Loucy (cell line): Measurements from ENCODE around the gene AKAP6.

Experiments
- H2AFZ ChIP-seq: fragments of 200-600 bp; sonication (generic); 2 replicates; pipeline ENCODE4 v1.6.0; 2016; ENCODE audit warnings: antibody characterized with exemption, mild to moderate bottlenecking, low read length, moderate library complexity
- H3F3A ChIP-seq: fragments of 200-600 bp; 2 replicates; pipeline ENCODE4 v1.6.0; 2016; ENCODE audit warnings: antibody characterized with exemption, low read depth, mild to moderate bottlenecking
- H3K27me3 ChIP-seq: fragments of 200-600 bp; sonication (generic); 2 replicates; pipeline ENCODE4 v1.6.1; 2014; ENCODE audit warnings: low read length, mild to moderate bottlenecking; ENCODE audit not compliant: insufficient read depth, poor library complexity, severe bottlenecking
- H3K36me3 ChIP-seq: fragments of 200-600 bp; sonication (generic); 2 replicates; pipeline ENCODE4 v1.6.1; 2016; ENCODE audit warnings: low read length; ENCODE audit not compliant: insufficient read depth
- H3K4me1 ChIP-seq: fragments of 200-600 bp; sonication (generic); 2 replicates; pipeline ENCODE4 v1.5.1; 2014; ENCODE audit warnings: low read length, mild to moderate bottlenecking; ENCODE audit not compliant: insufficient read depth, poor library complexity, severe bottlenecking
- H3K4me2 ChIP-seq: fragments of 200-600 bp; sonication (generic); 2 replicates; pipeline ENCODE4 v1.6.0; 2014; ENCODE audit warnings: antibody characterized with exemption, low read length, low read depth, mild to moderate bottlenecking; ENCODE audit not compliant: poor library complexity, severe bottlenecking
- H3K4me3 ChIP-seq: fragments of 200-600 bp; sonication (generic); 2 replicates; pipeline ENCODE4 v1.5.1; 2014; ENCODE audit warnings: low read length, mild to moderate bottlenecking, mixed read lengths; ENCODE audit not compliant: poor library complexity, severe bottlenecking
- H3K79me2 ChIP-seq: fragments of 200-600 bp; sonication (generic); 2 replicates; pipeline ENCODE4 v1.6.1; 2014; ENCODE audit warnings: low read length; ENCODE audit not compliant: insufficient read depth
- H3K9ac ChIP-seq: fragments of 200-600 bp; sonication (generic); 2 replicates; pipeline ENCODE4 v1.6.0; 2014; ENCODE audit warnings: mild to moderate bottlenecking, low read depth, low read length, moderate library complexity; ENCODE audit not compliant: poor library complexity, severe bottlenecking
- H3K9me2 ChIP-seq: fragments of 200-600 bp; sonication (generic); replicated peaks from 2 replicates; pipeline ENCODE4 v1.6.1; 2016; ENCODE audit warnings: low read depth, low read length, mixed read lengths
- H3K9me3 ChIP-seq: fragments of 200-600 bp; sonication (generic); 2 replicates; pipeline ENCODE4 v1.6.1; 2014; ENCODE audit warnings: mild to moderate bottlenecking, antibody characterized with exemption, low read length, low read depth; ENCODE audit not compliant: insufficient read depth
- H4K20me1 ChIP-seq: fragments of 200-600 bp; sonication (generic); 2 replicates; pipeline ENCODE4 v1.6.0; 2014; ENCODE audit warnings: antibody characterized with exemption, low read length, mild to moderate bottlenecking; ENCODE audit not compliant: insufficient read depth, poor library complexity, severe bottlenecking
- CTCF ChIP-seq: fragments of 200-600 bp; sonication (generic); conservative IDR thresholded peaks from 2 replicates; pipeline ENCODE4 v1.5.1; 2014; ENCODE audit warnings: mild to moderate bottlenecking, antibody characterized with exemption, low read length
- EZH2phosphoT487 ChIP-seq: fragments of 200-600 bp; IDR thresholded peaks from 2 replicates; pipeline ENCODE4 v1.6.1; 2018; ENCODE audit warnings: antibody characterized with exemption, mild to moderate bottlenecking, moderate library complexity, borderline replicate concordance

AKAP6 gene

GRCh38 chr14:32625211-32625610 is 296.1 kb downstream of the AKAP6 start:
- Histone ChIP-seq H3K9ac (no peak overlapping the region), H3K27me3 (no peaks in the 10 kb centered on the region), H2AFZ (no peak overlapping the region), H3K9me2 (no peaks in the 10 kb centered on the region), H3K4me2 (no peak overlapping the region), H3K4me1 (no peaks in the 10 kb centered on the region), H4K20me1 (no peaks in the 10 kb centered on the region), H3F3A (no peaks in the 10 kb centered on the region), H3K79me2 (no peaks in the 10 kb centered on the region), H3K36me3 (no peaks in the 10 kb centered on the region), H3K9me3 (no peaks in the 10 kb centered on the region), H3K4me3 (no peak overlapping the region)
- TF ChIP-seq CTCF: no peak
- no peak for TF ChIP-seq EZH2phosphoT487

DNA sequence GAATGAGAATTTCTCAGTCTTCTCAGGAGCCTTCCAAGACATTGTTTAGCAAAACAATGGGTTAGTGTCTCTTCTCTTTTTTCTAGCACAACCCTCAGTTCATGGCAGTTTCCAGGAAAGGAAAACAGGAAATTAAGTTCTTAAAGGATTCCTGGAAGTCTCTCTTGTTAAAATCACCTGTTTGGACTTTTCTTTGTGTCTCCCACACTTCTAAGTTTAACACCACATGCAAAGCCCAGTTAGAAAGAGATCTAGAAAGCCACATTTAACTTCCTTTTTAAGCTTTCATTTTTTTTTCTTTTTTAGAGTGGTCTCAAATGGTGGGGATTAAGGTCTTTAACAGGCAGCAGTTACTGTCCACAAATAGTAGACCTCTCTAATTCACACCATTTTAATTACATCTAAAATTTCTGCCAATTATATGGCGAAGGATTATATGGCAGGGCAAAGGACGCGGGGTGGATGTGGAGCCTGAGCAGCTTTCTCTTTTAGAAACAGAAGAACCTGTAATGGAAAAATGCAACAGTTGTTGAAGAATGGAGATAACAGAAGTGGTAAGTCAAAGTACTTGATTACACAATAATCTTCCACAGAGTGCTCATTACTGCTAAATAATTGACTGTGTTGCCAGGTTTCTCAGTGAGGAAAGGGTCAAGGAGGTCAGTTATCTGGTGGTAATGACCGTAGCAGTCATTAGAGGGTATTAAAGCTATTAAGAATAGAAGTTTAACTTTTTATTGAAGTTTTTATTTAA is 298.6 kb downstream of the AKAP6 start:
- no peak overlapping the region for H3K9ac ChIP-seq
- no peak overlapping the region for H2AFZ ChIP-seq
- no peaks in the 10 kb centered on the region for H3K79me2 ChIP-seq
- H3K36me3 ChIP-seq: no peaks in the 10 kb centered on the region
- no peaks in the 10 kb centered on the region for H4K20me1 ChIP-seq
- no peaks in the 10 kb centered on the region for H3F3A ChIP-seq
- H3K4me3 ChIP-seq: no peak overlapping the region
- no peak for TF ChIP-seq EZH2phosphoT487
- no peak for TF ChIP-seq CTCF
- H3K4me1 ChIP-seq: no peaks in the 10 kb centered on the region
- H3K9me2 ChIP-seq: no peaks in the 10 kb centered on the region
- no peak overlapping the region for H3K4me2 ChIP-seq
- H3K9me3 ChIP-seq: no peaks in the 10 kb centered on the region
- no peaks in the 10 kb centered on the region for H3K27me3 ChIP-seq

DNA sequence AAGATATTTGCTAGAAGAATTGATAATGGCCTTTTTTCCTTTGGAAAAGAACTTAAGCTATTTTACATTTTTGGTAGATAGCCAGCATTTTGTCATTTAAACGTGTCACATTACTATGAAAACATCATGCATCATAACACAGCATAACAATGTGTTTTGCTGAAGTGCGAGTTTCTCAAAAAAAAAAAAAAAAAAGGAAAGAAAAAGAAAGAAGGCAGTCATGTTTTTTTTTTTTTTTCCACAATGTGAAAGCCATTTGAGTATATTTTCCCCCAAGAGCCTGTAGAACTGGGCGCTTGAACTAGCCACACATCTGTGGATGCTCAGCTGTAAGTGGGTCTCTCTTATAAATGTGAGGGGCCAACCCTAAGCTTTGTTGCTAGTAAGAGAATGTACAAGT is 300.1 kb downstream of the AKAP6 start:
- Histone ChIP-seq H3K4me3 (no peak overlapping the region), H3K9me2 (no peaks in the 10 kb centered on the region), H3K9ac (no peak overlapping the region), H3K9me3 (no peaks in the 10 kb centered on the region), H3F3A (no peaks in the 10 kb centered on the region), H3K4me2 (no peak overlapping the region), H3K79me2 (no peaks in the 10 kb centered on the region), H4K20me1 (no peaks in the 10 kb centered on the region), H2AFZ (no peak overlapping the region), H3K27me3 (no peaks in the 10 kb centered on the region), H3K4me1 (no peaks in the 10 kb centered on the region), H3K36me3 (no peaks in the 10 kb centered on the region)
- no peak for TF ChIP-seq EZH2phosphoT487
- TF ChIP-seq CTCF: no peak
